Mesodermal cell (in vitro differentiated cells): ENCODE results near the gene MGST3.
"Not testable (repeated sequence)": the region's sequence is repeated elsewhere in the genome, so short reads cannot be mapped to it uniquely, and the experiment has no call there.

Source experiments
- H3K27ac ChIP-seq: 2 replicates; pipeline ENCODE4 v1.7.0; 2013; ENCODE audit warnings: mild to moderate bottlenecking, low read depth, low read length, moderate library complexity; ENCODE audit not compliant: severe bottlenecking
- H3K36me3 ChIP-seq: 2 replicates; pipeline ENCODE4 v1.7.1; 2013; ENCODE audit warnings: mild to moderate bottlenecking, low read length, moderate library complexity; ENCODE audit not compliant: control insufficient read depth, insufficient read depth
- H3K4me1 ChIP-seq: one replicate; pipeline ENCODE4 v1.7.1; 2013; ENCODE audit warnings: mild to moderate bottlenecking, low read length; ENCODE audit not compliant: insufficient read depth, control insufficient read depth, poor library complexity, severe bottlenecking
- H3K4me3 ChIP-seq: 2 replicates; pipeline ENCODE4 v1.7.0; 2013; ENCODE audit warnings: low read length, control low read depth, mild to moderate bottlenecking; ENCODE audit not compliant: insufficient read depth, poor library complexity, severe bottlenecking; ENCODE audit errors: extremely low read depth
- H3K9me3 ChIP-seq: 2 replicates; pipeline ENCODE4 v1.7.1; 2013; ENCODE audit warnings: mild to moderate bottlenecking, low read length, moderate library complexity; ENCODE audit not compliant: control insufficient read depth
- WGBS, 2 experiments: methylation state at CpG; one replicate each; pipeline ENCODE4 v1.1.5; 2013; ENCODE audit warnings: missing lambda C conversion rate in 2 of 2; ENCODE audit not compliant: insufficient coverage in 2 of 2; 5-methylcytosine and 5-hydroxymethylcytosine counted together

Gene MGST3

GRCh38 chr1:165699577-165699976, 68.5 kb downstream of the MGST3 start:
- no peak overlapping the region for H3K4me3 ChIP-seq
- no peaks in the 10 kb centered on the region for H3K4me1 ChIP-seq
- whole genome bisulfite sequencing, 2 experiments: 86% methylated on average over 1 of the region's 3 CpGs; no CpG with 5 or more reads in 1 of the 2 experiments
- H3K9me3 ChIP-seq: no peaks in the 10 kb centered on the region
- peaks cover 6% of the 10 kb centered on the region for H3K36me3 ChIP-seq
- H3K27ac ChIP-seq: no peak overlapping the region

GRCh38 chr1:165701922-165702321, 70.9 kb downstream of the MGST3 start:
- H3K4me3 ChIP-seq, H3K36me3 ChIP-seq, H3K4me1 ChIP-seq, H3K27ac ChIP-seq, H3K9me3 ChIP-seq: not testable (repeated sequence)
- 75% methylated on average over 4 of the region's 7 CpGs; no CpG with 5 or more reads in 1 of the 2 experiments for WGBS, 2 experiments

- Histone ChIP-seq H3K27ac (no peak overlapping the region), H3K4me3 (no peak overlapping the region), H3K36me3 (no peaks in the 10 kb centered on the region), H3K9me3 (no peaks in the 10 kb centered on the region), H3K4me1 (no peaks in the 10 kb centered on the region)
- WGBS, 2 experiments: 83 to 100% methylated on average over 1 of the region's 2 CpGs
Measured at GRCh38 chr1:165703648-165704047, 72.6 kb downstream of the MGST3 start.
